NCI-H524 (cell line): ENCODE measurements around the gene LMNTD2.
A peak's percentile ranks its signal among the peaks of the same experiment; 100 is the strongest.

Experiments used
- DNase-seq, 2 experiments: peaks; one replicate each; lab custom pipeline; 2025; lab: John Stamatoyannopoulos, UW

LMNTD2 gene

DNA sequence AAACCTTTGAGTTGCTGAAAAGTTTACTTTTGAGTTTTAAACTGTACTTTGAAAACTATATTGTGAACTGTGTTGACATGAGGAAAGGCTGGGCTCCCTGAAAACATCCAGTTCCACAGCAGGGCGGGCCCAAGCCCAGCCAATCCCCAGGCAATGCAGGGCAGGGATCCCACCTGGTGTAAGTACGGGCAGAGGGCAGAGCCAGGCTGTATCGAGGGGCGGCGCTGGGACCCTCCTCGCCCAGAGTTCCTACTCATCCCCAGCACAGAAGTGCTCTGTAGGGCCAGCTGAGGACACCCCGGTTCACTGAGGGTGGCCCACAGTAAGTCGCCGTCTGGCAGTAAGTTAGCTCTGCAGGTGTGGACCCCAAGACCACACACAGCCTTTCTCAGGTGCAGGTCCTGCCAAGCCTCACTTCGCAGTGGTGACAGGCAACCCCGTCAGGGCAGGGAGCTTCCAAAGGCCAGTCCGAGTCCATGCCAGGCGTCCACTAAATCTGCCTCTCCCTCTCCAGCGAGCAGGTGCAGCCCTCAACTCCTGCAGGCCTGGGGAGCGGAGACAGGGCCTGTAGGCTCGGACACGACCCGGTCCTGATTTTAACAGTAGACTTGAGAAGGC lies 6.6 kb upstream of the LMNTD2 start:
- DNase-seq = no peak

- no peak for DNase-seq
These were observed 5.5 kb upstream of the LMNTD2 start for GRCh38 chr11:565921-566509.

DNA sequence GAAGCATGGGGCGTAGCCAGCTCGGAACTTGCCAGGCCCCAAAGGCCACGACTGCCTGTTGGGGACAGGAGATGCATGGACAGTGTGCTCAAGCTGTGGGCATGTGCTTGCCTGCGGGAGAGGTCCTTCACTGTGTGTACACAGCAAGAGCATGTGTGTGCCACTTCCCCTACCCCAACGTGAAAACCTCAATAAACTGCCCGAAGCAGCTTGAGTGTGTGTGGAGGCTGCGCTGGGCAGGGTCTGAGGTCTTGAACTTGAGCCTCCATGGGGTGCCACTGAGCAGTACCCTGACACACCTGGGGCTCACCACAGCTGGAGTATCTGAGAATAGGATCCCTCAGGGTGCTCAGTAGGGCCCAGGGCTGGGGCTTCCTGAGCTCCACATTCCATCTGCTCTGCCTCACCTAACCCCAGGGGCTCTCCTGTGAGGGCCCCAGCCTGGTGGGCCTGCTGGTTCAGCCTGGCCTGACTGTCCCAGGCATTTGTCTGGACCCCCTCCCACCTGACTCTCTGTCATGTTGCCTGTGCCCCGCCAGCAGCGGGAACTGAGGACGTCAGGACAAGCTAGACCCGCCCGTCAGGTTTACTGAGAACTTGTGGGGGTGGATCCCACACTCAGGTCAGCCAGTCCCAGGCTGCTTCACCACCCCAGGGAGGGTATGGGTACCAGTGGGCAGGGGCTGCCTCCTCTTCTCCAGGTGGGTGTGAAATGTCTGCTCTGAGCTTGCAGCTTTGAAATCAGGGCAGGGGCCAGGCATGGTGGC lies 3.5 kb upstream of the LMNTD2 start:
- DNase-seq = no peak

DNA sequence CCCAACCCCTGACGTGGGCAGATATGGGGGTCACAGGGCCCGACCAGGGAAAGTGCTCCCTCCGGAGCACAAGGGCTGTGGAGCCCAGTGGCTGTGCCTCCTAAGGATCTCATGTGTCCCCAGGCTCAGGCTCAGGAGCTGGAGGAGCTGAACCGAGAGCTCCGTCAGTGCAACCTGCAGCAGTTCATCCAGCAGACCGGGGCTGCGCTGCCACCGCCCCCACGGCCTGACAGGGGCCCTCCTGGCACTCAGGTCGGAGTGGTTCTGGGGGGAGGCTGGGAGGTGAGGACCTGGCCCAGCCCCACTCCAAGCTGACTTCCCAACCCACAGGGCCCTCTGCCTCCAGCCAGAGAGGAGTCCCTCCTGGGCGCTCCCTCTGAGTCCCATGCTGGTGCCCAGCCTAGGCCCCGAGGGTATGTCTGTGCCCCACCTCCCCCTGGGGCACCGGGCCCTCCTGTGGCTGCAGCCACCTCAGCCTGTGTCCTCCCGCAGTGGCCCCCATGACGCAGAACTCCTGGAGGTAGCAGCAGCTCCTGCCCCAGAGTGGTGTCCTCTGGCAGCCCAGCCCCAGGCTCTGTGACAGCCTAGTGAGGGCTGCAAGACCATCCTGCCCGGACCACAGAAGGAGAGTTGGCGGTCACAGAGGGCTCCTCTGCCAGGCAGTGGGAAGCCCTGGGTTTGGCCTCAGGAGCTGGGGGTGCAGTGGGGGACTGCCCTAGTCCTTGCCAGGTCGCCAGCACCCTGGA lies 2.7 kb upstream of the LMNTD2 start:
- no peak for DNase-seq

GRCh38 chr11:562046-562645 lies 1.6 kb upstream of the LMNTD2 start:
- DNase-seq = no peak

- DNase-seq = no peak
These were observed 838 bp upstream of the LMNTD2 start for GRCh38 chr11:561148-562003.

DNA sequence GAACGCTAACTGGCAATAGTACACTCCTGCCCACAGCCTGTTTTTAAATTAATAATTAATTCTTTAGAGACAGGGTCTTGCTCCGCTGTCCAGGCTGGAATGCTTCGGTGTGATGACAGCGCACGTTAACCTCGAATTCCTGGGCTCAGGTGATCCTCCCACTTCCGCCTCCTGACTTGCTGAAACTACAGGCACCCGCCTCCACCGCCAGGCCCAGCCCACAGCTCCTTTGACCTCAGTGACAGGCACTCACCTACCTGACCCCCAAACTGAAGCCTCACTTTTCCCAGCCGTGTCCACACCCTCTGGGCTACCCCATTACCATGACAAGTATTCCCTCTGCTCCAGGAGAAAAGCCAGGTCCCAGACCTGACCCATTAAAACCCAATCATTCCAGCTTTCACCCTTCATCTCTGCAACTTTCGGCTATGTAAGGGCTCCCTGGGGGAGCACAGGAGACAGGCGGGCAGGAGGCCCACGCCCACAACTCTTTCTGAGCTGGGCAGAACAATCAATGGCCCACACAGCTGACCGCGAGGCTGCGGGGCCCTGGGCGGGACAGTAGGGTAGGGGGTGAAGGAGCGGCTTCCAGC lies 730 bp downstream of the LMNTD2 start:
- DNase-seq = no peak

GRCh38 chr11:559020-559620 lies 1.4 kb downstream of the LMNTD2 start:
- no peak for DNase-seq

DNA sequence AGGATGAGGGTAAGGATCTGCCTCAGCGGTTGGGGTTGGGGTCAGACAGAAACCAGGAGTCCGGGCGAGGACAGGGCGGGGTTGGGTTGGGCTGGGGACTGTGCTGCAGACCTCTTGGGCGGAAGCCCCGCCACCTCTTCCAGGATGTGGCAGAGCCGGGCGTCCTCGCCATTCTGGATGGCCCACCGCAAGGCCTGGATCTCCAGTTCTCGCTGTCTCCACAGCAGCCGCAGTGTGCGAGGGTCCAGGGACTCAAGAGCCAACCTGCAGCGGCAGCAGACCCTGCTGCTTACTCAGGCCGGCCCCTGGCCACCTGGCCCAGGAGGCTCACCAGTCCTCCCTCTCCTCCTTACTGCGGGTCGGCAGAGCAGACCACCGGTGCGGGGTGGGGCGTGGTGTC lies 2.0 kb downstream of the LMNTD2 start:
- DNase-seq = no peak

GRCh38 chr11:557328-558132 lies 3.0 kb downstream of the LMNTD2 start:
- DNase-seq = no peak

- DNase-seq = no peak
These were observed 3.8 kb downstream of the LMNTD2 start for GRCh38 chr11:556662-557256.

- peak in 1 of 2 experiments; percentile 45 for DNase-seq
These were observed 4.5 kb downstream of the LMNTD2 start for GRCh38 chr11:555780-556661.

DNA sequence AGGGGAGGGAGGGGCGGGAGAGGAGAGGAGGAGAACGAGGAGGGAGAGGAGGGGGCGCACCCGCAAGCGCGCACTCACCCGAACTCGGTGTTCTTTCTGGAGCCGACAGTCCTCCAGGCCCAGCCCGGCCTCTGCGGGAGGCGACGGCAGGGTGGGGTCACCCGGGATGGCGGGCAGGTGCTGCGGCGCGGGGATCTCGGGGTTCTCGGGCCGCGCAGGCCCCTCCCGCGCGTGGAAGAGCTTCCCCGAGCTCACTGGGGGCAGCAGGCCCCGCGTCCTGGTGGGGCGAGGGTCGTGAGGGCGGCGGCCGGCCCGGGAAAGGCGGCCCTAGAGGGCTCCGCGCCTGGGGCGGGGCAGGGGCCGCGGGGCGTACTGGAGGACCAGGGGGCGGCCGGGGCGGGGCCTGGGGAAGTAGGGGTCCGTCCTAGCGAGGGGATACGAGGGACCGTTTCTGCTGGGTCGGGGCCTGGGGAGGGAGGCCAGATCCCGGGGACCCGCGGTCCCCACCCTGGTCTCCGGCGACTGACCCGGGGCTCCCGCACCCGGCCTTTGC lies 5.2 kb downstream of the LMNTD2 start:
- DNase-seq = no peak

DNA sequence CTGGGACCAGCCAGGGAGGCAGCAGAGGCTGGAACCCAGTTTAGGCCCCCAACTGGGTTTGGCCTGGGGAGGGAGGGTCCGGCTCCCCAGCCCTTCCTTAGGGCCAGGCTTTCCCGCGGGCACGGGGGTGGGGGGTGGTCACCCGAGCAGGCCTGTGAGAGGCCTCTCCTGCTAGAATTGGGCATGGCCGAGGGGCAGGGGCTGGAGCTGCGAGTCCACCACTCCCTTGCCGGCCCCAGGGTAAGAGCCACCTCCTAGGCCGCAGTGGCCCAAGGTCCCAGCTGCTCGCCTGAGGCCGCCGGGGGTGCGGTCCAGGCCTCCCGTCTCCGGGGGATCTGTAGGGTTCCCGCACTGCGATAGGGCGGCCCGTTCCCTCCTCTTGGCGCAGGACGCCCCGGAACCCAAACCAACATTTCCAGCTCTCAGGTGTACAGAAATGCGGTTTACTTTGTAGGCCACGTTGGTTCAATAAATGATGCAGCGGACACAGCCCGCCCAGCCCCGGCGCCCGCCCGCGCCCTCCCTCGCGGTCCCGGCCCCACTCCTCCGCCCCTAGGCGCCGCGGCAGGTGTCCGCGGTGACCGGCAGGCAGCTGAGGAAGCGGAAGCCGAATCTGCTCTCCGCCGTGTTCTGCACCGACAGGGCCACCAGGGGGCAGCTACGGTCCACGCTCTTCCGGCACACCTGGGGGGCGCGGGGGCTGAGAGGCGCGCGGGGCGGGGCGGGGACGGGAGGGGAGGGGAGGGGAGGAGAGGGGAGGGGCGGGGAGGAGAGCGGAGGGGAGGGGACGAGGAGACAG lies 5.9 kb downstream of the LMNTD2 start:
- peak; percentile 58 to 73 for DNase-seq

GRCh38 chr11:553988-554340 lies 6.6 kb downstream of the LMNTD2 start:
- no peak for DNase-seq

- no peak for DNase-seq
These were observed 7.2 kb downstream of the LMNTD2 start for GRCh38 chr11:553083-553987.
